Frontal cortex (tissue), 4 donors: ENCODE results near the gene SULT1B1. TPM values are rescaled to one million over a fixed set of nuclear protein-coding genes. Genes with fewer than 3 reads are reported as not detected.

Experiments used
- DNase-seq, 2 donors: peaks; one replicate each; pipeline ENCODE4 v3.0.0; 2012; ENCODE audit warnings: low spot score in 2 of 2
- FAIRE-seq: peaks from 2 replicates; lab custom pipeline; 2012; peaks lifted over from hg19 to GRCh38; lab: Jason Lieb, UNC
- total RNA-seq: library from RNA; depleted of rRNA; stranded (reverse); fragments of >200 nt; gene quantifications from one replicate; pipeline ENCODE4 v1.2.3, GENCODE V29; 2014
- donor health status: control.
- donor health status: control.
- donor health status: control.

The SULT1B1 gene
- total RNA-seq, 1 donor from 2014 or later: 0.41 TPM

GRCh38 chr4:69707807-69708206, 52.6 kb downstream of the SULT1B1 start:
- FAIRE-seq: no peak
- no peak for DNase-seq

DNA sequence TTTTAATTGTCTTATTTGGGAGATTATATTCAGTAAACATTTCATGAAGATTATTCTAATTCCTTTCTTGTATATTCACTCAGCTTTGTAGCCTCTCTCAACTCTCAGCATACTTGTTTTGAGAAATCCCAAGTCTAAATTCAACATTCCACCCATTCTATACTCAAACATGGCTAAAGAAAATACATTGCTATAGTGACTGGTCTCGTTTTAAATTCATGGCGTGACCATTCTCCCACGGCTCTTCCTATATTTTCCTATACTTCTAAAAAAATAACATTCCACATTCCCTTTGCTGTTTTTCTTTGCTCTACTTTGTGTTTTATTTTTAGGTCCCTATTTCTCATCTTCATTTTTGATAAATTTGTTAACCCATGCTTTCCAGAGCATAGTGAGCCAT, 58.2 kb downstream of the SULT1B1 start:
- FAIRE-seq: no peak
- DNase-seq: no peak

- no peak for DNase-seq
- FAIRE-seq: no peak
These were observed 58.7 kb downstream of the SULT1B1 start for GRCh38 chr4:69701696-69702095.

DNA sequence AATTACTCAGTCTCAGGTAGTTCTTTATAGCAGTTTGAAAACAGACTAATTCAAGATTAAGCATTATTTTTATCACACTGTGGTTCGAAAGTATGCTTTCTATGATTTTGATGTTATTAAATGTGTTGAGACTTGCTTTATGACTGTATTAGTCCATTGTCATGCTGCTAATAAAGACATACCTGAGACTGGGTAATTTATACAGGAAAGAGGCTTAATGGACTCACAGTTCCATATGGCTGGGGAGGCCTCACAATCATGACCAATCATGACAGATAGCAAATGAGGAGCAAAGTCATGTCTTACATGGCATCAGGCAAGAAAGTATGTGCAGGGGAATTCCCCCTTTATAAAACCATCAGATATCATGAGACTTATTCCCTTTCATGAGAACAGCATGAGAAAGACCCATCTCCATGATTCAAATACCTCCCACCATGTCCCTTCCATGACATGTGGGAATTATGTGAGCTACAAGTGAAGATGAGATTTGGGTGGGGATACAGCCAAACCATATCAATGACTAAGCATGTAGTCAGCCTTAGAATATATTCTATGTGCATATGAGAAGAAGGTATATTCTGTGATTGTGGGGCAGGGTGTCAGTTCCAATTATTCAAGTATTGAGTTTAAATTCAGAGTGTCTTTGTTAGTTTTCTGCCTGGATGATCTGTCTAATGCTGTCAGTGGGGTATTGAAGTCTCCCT, 62.7 kb downstream of the SULT1B1 start:
- DNase-seq (no peak), FAIRE-seq (no peak)

DNA sequence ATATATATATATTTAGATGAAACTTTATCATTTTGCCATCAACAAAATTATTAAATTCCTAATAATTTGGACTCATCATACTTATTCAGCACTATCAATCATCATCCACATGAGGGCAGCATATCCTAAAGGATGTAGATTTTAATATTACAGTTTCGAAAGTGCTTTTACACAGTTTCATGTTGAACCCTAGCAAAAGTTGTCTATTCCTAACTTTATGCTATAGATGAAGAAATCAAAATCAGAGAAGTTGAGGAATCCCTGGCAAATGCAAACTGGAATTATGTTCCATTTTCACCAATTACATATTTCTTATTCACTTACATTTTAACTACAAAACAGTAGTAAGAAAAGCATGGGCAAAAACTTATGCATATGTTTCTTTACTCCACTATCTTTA, 70.8 kb downstream of the SULT1B1 start:
- FAIRE-seq (no peak), DNase-seq (peak in 1 of 2 donors; percentile 9)

GRCh38 chr4:69684804-69685203, 75.6 kb downstream of the SULT1B1 start:
- FAIRE-seq (no peak), DNase-seq (no peak)

Other genes with a start within 250 kb of the SULT1B1 start
- not detected for gene UGT2A2, start 121.0 kb downstream of the SULT1B1 start, total RNA-seq
- not detected for gene UGT2A1, start 107.4 kb downstream of the SULT1B1 start, total RNA-seq
- gene SULT1E1, start 99.5 kb upstream of the SULT1B1 start, total RNA-seq: 11.4 TPM
- gene CSN1S1, start 170.4 kb upstream of the SULT1B1 start, total RNA-seq: 0.41 TPM
- not detected for gene CSN2, start 205.1 kb upstream of the SULT1B1 start, total RNA-seq
- not detected for gene STATH, start 235.3 kb upstream of the SULT1B1 start, total RNA-seq